ENCODE measurements around the gene A3GALT2.

Gene A3GALT2

GRCh38 chr1:33360367-33360766 is 39.5 kb upstream of the A3GALT2 start:
- no peak for DNase-seq (ENCODE audit: low read depth)
- TF ChIP-seq CTCF (conservative IDR thresholded peaks at IDR 0.05; ENCODE audit: control insufficient read depth, insufficient read depth, low read depth, low read length) = no peak
- no peak overlapping the region for H3K4me3 ChIP-seq (ENCODE audit: control insufficient read depth, low read depth, low read length)

DNA sequence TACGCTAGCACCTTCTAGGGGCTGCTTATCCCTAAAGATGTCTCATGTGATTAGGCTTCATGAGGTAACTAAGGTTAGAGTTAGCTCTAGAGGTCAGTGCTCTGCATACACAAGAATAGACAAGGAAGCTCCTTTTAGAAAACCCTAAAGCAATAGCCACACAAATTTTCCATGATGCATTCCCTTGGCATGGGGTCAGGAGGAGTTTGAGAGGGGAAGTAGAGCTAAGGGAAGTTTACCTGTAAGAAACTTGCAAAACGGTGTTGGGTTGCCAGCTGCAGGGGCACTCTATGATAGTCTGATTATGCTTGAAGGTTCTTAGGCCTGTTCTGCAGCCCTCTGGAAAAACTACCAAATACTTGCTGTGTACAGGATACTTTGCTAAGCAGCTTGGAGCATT is 39.0 kb upstream of the A3GALT2 start:
- no peak overlapping the region for H3K4me3 ChIP-seq (ENCODE audit: control insufficient read depth, low read depth, low read length)
- TF ChIP-seq CTCF (conservative IDR thresholded peaks at IDR 0.05; ENCODE audit: control insufficient read depth, insufficient read depth, low read depth, low read length) = no peak
- no peak for DNase-seq (ENCODE audit: low read depth)

DNA sequence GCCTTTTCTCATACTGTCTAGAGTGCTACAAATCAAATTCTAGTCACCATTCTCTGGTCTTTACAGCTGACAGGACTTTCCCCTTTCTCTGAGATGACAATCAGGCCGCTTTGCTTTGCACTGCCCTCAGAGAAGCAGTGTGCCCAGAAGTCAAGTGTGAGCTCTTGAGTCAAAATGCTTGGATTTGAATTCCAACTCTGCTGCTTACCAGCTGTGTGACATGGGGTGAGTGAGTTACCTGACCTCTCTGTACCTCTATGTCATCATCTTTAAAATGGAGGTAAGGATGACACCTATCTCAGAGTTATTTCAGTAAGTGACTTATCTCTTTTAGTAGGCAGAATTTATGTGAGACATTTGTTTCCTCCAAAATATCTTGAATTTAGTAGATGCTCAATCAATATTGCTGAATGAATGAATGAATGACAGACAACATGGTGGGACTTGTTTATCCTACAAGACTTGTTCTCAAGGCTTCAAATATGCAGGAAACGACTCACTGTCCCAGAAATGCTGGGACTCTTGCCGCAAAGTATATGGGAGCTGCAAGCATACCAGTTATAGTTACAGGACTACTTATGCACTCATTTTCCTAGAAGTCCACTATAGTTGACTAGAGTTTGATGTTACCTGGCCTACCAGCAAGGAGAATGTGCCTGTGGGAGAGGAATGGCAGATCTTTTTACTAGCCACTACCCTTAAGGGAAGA is 38.1 kb upstream of the A3GALT2 start:
- H3K4me3 ChIP-seq (ENCODE audit: control insufficient read depth, low read depth, low read length) = no peak overlapping the region
- TF ChIP-seq CTCF (conservative IDR thresholded peaks at IDR 0.05; ENCODE audit: control insufficient read depth, insufficient read depth, low read depth, low read length) = no peak
- DNase-seq (ENCODE audit: low read depth) = no peak

DNA sequence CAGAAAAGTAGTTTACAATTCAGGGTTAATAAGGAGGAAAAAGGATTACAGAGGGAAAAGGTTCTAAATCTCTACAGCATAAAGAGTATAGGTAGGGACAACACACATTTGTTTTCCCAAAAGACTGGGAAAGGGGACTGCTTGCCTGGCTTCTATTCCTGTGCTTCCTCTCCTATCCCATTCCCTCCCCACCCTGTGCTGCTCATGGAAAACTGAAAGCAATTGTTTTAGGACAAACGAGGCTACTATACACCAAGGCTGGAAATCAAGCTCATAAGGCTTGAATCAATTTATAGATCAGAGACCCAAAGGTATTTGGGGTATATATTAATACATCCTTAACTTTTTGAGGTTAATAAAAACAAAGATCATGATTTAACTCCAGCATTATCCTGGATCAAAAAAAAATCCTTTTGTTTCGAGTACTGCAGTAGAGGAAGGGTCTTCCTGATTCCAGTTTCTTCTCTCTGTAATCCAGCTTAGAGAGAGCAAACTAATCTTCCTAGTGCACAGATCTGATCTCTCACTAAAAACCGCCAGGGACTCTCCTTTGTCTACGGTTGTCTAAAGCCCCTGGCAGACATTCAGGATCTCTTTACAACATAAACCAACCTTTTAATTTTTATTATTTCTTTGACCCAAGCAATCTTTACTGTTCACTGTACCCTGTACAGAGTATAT is 37.4 kb upstream of the A3GALT2 start:
- DNase-seq (ENCODE audit: low read depth) = no peak
- H3K4me3 ChIP-seq (ENCODE audit: control insufficient read depth, low read depth, low read length) = no peak overlapping the region
- TF ChIP-seq CTCF (conservative IDR thresholded peaks at IDR 0.05; ENCODE audit: control insufficient read depth, insufficient read depth, low read depth, low read length) = no peak

DNA sequence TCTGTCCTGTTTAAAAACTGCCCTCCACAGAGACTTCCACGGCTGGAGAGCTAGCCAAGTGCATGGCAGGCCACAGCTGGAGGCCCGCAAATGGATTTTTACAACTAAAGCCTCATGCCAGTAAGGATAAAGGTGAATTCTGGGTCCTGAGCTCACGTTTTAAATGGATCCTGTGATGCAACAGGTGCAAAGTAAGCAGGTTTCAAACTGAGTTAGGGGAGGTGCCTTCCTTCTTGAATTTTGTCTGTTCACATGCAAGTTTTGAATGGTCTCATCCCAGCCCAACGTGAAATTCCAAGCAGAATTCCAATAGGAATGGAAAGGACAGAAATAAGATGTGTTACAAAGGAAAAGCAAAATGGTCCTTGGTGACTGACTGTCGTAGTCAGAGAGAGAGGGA is 36.2 kb upstream of the A3GALT2 start:
- H3K4me3 ChIP-seq (ENCODE audit: control insufficient read depth, low read depth, low read length) = no peak overlapping the region
- DNase-seq (ENCODE audit: low read depth) = no peak
- TF ChIP-seq CTCF (conservative IDR thresholded peaks at IDR 0.05; ENCODE audit: control insufficient read depth, insufficient read depth, low read depth, low read length) = no peak

DNA sequence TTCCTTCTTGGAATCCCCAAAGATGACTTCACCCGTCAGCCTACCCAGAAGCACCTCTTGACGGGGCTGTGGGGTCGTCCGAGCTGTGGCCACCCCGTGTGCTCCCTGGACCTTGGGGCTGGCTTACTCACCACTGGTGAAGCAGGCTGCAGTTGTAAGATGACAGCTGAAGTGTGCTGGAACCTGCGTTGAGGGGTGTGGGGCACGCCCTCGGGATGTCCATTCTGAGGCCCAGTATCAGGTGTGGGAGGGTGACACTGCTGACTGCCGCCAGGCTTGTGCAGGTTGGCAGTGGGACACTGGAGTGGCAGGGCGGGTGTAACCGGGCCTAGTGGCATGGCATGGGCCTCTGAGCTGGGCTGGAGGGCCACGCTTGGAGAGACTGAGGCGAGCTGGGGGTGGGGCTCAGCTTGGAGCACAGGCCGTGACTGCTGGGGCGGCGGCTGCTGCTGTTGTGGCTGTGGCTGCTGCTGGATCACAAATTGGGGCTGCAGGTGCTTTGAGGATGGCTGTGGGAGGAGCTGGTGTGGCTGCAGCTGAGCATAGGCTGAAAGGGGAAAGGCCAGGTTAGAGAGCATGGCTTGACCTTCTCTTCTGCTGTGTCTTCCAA is 33.9 kb upstream of the A3GALT2 start:
- H3K4me3 ChIP-seq (ENCODE audit: control insufficient read depth, low read depth, low read length) = no peak overlapping the region
- DNase-seq (ENCODE audit: low read depth) = no peak
- no peak for TF ChIP-seq CTCF (conservative IDR thresholded peaks at IDR 0.05; ENCODE audit: control insufficient read depth, insufficient read depth, low read depth, low read length)

Measured in fibroblast of mammary gland (primary cell).